Choroid plexus epithelial cell (primary cell): ENCODE data around the gene LACTB.

Experiments
- DNase-seq: peaks from one replicate; pipeline ENCODE4 v3.0.0-alpha.2; 2010; ENCODE audit warnings: low read depth
- H3K4me3 ChIP-seq: 2 replicates; pipeline ENCODE4 v1.5.1; 2011; ENCODE audit warnings: low read depth, mild to moderate bottlenecking, control low read depth, low read length, moderate library complexity
- TF ChIP-seq, protein P1 (sequence below): conservative IDR thresholded peaks from 2 replicates; pipeline ENCODE4 v1.5.1; 2011; ENCODE audit warnings: low read depth, mild to moderate bottlenecking, control low read depth, inconsistent platforms, low read length, moderate library complexity

The LACTB gene

DNA sequence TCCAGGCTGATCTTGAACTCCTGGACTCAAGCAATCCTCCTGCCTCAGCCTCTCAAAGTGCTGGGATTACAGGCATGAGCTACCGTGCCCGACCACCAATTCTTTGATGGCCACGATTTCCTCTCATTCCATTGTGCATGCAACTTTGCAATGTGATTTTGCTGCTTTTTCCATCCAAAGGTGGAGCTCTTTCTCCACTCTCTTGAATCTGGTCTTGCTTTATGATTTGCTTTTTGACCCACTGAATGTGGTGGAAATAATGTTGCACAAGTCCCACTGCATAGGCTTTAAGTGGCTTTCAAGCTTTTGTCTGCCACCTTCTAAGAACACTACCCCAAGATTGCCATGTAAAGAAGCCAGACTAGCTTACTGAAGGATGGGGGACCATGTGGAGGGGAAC, 25.0 kb downstream of the LACTB start:
- TF ChIP-seq, protein P1, sequence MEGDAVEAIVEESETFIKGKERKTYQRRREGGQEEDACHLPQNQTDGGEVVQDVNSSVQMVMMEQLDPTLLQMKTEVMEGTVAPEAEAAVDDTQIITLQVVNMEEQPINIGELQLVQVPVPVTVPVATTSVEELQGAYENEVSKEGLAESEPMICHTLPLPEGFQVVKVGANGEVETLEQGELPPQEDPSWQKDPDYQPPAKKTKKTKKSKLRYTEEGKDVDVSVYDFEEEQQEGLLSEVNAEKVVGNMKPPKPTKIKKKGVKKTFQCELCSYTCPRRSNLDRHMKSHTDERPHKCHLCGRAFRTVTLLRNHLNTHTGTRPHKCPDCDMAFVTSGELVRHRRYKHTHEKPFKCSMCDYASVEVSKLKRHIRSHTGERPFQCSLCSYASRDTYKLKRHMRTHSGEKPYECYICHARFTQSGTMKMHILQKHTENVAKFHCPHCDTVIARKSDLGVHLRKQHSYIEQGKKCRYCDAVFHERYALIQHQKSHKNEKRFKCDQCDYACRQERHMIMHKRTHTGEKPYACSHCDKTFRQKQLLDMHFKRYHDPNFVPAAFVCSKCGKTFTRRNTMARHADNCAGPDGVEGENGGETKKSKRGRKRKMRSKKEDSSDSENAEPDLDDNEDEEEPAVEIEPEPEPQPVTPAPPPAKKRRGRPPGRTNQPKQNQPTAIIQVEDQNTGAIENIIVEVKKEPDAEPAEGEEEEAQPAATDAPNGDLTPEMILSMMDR: peak; percentile 44

DNA sequence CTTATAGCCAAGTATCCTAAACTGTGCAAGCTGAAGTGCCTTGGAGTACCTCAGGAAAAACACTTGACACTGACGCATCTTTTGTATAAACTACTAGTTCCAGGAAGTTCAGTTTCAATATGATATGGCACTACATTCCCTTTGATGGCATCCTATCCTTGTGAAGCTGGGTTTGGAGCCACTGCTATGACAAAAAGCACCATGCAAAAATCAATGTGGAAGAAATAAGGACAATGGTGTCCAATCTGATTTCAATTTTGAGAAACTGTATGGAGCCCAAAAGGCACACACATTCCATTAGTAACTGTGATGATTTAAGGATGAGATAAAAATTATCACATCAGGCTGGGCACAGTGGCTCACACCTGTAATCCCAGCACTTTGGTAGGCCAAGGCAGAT, 30.0 kb downstream of the LACTB start:
- no peak for DNase-seq
- no peak overlapping the region for H3K4me3 ChIP-seq
- TF ChIP-seq, protein P1: no peak

More for the DNA sequence above, 25.0 kb downstream of the LACTB start:
- no peak overlapping the region for H3K4me3 ChIP-seq
- peak; percentile 66 for DNase-seq

DNA sequence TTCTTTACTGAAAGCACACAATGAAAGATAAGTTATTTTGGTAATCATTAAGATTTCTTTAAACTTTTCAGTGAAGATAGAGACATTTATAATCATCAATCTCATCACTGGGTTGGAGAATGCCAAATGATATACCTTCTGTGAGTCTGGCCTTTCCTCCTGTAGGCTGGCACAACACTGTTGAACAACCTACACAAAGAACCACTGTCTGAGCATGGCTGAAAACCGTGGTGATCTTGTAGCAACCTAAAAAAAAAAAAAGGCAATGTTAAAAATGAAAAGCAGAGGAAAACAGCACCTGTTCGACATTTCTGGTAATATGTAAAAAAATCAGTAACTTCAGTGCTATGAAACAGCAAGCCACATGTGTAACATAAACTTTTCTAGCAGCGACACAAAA, 33.8 kb downstream of the LACTB start:
- no peak for DNase-seq
- TF ChIP-seq, protein P1: no peak
- H3K4me3 ChIP-seq: peak overlapping the region; percentile 96

DNA sequence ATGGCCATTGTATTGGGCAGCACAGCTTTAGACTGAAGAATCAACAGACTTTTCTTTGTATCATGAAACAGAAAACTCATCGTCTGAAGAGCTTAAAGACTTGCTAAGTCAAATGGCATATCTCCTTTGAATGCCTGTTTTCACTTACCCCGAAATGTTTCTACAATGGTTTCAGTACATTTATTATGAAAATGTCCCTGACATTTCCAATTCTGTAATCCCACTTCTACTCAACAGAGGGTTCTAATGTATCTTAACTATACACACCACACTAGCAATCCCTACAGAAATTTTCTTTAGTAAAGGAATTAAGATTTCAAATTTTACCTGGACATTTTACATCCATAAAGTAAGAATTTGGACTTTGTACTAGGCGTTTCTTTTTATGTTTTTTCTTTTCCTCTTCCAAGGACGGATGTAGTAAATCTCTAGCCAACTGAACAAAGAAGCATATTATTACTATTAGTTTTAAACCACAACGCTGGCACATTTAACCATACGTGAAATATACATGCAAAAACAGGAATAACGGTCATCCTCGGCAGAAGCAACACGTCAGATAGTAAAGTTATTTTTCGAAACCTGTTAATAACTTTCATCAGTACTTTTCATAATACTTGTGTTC, 34.5 kb downstream of the LACTB start:
- no peak for DNase-seq
- TF ChIP-seq, protein P1: no peak
- peak overlapping the region; percentile 96 for H3K4me3 ChIP-seq

DNA sequence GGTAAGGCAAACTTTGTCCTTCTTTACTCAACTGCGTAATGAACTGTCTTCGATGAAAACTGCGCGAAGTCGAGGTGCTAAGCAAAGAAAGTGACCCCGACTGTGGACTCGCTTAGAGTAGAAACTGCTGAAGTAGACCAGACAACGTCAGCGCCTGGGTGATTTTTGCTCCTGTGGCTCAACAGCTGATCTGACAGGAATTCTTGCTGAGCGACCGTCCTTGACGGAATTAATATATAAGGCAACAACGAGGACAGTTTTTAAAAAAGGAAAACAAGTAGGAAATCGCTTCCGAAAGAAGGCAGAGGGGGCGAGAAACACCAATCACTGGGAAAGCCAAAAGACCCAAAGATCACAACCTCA, 35.1 kb downstream of the LACTB start:
- TF ChIP-seq, protein P1: no peak
- peak; percentile 76 for DNase-seq
- peak overlapping the region; percentile 96 for H3K4me3 ChIP-seq

DNA sequence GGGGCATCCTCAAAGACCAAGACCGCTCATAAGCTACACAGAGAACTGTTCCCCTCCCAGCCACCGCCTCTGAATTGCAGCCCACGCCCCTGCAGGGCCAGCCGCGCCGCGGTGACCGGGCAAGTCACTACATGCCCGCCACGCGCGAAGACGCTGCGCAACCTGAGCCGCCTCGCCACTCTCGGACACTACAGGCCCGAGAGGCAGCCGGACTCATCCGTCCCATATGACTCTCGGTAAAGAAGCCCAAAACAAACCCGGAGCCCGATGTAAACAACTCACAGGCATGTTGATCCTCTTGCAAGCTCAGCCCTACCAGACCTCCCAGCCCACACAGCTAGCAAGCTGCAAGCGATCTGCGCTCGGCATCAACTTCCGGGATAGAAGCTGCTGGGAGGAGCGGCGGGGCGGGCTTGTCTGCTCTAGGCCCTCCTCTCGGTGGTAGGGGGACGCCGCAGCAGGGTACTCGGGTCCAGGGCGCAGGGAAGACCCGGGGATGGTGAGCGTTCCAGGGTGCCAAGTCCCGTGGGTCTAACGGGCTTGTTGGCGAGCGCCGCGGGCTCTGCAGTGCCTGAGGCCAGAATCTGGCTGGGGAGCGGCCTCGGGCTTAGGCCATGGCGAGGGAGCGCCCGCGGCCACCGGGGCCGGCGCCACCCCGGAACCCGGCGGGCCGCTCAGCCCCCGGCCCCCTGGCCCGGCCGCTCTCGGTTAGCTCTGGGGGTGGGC, 35.6 kb downstream of the LACTB start, which contains the start of gene RPS27L:
Gene RPS27L, minus strand, starts transcription at position 360 of the 726 bp plus-strand sequence. Its CDS starts 72 bp downstream, at position 288.
- H3K4me3 ChIP-seq: peak within 1 kb of the TSS; percentile 96
- TF ChIP-seq, protein P1: no peak
- DNase-seq: peak; percentile 98
